Activated effector memory CD4-positive, alpha-beta T cell treated with anti-CD3 and anti-CD28 coated beads, Interleukin-2, amount 50 U/mL, for 16 hours (primary cell): ENCODE data around the gene TCEANC2.

Experiments
- DNase-seq: peaks from one replicate; pipeline ENCODE4 v3.0.0-alpha.2; 2020

Gene TCEANC2

GRCh38 chr1:54137534-54138061 lies 84.2 kb downstream of the TCEANC2 start:
- DNase-seq, result no peak

GRCh38 chr1:54138994-54139393 lies 85.6 kb downstream of the TCEANC2 start:
- no peak for DNase-seq

DNA sequence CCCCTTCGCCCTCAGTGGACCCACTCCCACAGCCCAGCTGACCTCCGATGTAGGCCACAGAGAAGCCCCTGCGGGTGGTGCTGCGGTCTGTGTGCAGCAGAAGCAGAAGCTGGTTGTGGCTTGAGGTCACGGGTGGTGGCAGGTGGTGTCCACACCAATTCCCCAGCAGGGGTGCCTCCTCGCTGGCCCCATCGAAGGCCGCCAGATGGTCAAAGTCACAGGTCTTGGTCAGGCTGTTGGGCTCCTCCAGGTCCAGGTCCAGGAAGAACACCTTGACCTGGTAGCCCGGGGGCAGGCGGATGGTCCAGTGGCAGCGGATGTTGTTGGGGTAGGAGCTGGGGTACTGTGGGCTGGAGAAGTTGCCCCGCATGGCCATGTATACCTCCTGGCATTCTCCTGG lies 86.3 kb downstream of the TCEANC2 start:
- DNase-seq, result no peak

- no peak for DNase-seq
Measured at GRCh38 chr1:54142146-54142900, 88.9 kb downstream of the TCEANC2 start.

DNA sequence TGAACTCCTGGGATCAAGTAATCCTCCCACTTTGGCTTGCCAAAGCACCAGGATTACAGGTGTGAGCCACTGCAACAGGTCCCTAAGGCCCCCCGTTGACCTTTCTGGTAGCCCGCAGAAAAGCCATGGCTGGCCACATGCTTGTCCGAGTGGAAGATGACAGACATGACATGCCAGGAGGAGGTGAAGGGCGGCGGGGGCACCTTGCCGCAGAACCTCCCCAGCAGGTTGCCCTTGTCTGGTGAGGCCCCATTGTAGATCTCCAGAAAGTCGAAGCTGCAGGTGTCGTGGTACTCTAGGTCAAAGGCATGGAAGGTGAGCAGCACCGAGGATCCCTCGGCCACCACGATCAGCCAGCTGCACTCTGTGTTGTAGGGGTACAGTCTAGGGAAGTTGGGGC lies 91.0 kb downstream of the TCEANC2 start:
- no peak for DNase-seq

DNA sequence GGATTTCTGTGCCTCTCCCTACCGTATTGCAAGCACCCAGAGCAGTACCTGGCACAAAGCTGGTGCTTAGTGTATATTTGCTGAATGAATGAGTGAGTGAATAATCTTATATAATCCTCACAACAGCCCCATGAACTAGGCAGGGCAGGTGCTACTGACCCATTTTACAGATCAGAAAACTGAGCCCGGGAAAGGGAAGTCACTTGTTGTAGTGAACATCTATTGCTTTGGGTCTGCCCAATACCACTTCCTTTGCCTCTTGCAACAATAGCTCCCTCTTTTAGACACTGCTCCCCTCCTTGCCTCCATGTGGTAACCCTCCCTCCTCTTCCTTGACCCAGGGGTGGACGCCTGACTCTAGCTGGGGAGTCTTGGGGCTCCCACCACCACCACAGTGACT lies 96.3 kb downstream of the TCEANC2 start:
- no peak for DNase-seq

DNA sequence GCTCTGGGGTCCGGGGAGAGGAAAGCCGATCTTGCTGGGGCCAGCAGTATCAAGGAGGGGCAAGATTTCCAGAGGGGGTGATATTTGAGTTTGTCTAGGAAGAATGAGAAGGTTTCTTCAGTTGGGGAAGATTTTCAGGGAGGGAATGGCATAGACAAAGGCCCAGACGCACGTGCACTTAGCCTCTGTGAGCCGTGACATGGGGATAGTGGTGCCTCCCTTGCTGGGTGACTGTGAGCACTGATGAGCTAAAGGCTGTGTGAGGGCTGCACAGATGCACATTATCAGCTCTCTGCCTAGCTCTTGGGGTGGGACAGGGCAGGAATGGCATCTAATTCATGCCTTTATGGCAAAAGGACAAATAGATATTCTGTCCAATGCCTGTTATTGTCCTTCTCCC lies 97.6 kb downstream of the TCEANC2 start:
- DNase-seq, result no peak

DNA sequence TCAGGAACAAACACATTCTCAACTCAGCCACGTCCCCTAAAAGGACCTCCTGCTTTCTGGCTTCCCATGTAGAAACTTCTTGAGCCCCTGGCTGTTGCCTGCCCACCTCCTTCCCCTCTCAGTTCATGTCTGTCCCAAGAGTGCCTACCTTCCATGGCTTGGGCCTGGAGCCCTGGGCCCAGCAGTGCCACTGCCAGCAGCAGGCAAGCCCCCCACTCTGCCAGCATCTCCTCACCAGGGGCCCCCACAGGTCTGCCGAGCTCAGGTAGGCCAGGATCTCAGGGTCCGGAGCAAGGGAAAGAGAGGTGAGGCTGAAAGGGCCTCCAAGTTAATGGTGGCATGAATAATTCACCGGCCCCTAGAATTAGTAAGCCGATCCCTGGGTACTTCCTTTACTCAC lies 99.3 kb downstream of the TCEANC2 start, which contains the start of gene CDCP2:
CDCP2 (minus strand) TSS at position 305 of the 400 bp plus-strand sequence; CDS start at position 227, 78 bp downstream.
- DNase-seq, result no peak

DNA sequence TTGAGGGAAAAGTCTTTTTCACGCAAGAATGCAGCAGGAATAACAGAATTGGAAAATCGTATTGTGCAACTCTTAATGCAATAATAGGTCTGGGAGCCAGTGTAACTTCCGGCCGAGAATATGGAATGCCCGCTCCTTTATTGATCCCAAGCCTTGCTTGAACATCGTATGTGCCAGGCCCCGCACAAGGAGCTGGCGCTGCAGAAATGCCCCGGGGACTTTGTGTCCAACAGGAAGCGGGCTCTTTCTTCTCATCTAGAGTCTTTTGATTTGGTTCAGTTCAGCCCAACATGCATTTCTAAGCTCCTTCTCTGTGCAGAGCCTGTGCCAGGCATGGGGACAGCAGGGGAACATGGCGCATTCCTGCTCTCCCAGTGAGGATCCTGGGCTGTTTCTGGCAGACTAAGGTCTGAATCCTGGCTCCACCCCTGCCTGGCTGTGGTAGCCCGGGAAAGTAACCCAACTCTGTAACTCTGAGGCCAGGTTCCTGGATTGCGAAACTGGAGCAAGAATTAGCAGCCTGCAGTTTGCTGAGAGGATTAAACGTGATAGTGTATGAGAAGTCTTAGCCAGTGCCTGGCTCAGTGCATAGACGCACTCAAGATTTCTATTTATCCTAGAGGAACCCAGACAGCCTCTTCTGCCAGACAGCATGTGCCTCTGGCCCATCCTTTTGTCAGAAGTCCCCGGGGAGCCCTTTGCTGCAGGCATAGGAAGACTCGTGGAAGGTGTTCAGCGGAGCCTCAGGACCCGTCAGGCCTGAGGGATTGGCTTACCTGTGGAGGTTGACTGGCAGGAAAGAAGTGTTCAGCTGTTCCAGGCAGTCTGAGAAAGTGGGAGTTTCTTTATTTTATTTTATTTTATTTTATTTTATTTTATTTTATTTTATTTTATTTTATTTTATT lies 100.4 kb downstream of the TCEANC2 start:
- DNase-seq, result no peak
